ENCODE data around the gene HACD4.
"Not testable (repeated sequence)": the region's sequence is repeated elsewhere in the genome, so short reads cannot be mapped to it uniquely, and the experiment has no call there.

HACD4 gene

DNA sequence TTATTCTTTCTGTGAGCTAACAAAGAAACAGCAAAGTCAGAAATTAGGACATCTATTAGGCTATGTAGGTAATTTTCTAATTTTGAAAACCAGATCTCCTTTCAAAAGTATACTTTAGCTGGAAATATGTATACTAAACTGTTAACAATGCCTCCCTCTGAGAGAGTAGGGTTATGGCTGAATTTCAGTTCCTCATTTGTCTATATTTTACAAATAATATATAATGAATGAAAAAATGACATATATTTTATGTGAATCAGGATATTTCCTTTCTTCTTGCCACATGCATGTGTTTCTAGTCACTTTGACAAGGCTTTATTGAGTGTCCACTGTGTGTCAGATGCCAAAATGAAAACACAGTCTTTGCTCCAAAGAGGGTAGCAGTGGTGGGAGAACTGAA lies 15.4 kb downstream of the HACD4 start:
- no peak for DNase-seq

- DNase-seq = no peak
These were observed 16.2 kb downstream of the HACD4 start for GRCh38 chr9:21015129-21015815.

GRCh38 chr9:21002040-21002439 lies 29.4 kb downstream of the HACD4 start:
- no peak for DNase-seq

DNA sequence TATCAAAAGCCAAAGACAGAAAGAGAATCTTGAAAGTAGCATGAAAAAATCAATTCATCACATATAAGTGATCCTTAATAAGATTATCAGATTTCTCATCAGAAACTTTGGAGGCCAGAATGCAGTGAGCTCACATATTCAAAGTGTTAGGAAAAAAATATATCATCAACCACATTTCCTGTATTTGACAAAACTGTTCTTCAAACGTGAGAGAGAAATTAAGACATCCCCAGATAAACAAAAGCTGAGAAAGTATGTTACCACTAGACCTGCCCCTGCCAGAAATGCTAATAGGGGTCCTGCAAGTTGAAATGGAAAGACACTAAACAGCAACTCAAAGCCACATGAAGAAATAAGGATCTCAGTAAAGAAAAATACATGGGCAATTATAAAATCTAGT lies 29.9 kb downstream of the HACD4 start:
- no peak for DNase-seq

- DNase-seq = no peak
These were observed 33.9 kb downstream of the HACD4 start for GRCh38 chr9:20997503-20998076.

DNA sequence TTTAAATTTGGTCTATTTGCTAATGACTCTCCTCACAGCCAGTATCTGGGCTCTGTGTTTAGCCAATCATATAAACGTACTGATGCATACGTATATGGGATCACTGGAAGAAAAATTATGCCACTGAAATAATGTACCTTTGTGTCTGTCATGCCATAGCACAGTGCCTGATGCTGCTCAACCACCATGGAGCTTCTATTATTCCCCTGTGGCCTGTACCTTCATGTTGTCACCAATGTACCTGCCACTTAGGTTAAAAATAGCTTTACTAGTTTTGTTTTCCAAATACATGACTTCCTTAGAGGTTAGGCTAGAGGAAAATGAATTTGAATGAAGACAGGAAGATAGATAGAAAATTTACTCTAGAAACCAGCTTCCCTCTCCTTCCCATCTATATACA lies 34.6 kb downstream of the HACD4 start:
- no peak for DNase-seq

- DNase-seq = no peak
These were observed 35.8 kb downstream of the HACD4 start for GRCh38 chr9:20995616-20996015.

DNA sequence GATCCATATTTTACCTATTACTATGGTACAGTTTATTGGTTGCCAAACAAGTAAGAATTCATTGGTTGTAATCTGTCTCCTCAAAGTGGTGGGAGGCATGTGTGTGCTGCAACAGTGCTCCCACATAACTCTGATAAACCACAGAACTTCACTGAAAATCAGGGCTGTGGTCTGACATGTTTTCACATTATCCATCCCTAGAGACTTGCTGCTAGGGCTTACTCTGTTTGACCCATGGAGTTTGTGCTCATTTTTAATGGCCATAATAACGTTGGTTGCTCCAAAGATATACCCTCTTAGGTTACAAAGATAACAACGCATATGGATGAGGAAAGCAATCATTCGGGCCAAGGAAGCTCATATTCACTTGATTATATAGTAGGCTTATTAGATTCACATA lies 37.0 kb downstream of the HACD4 start:
- DNase-seq = no peak

DNA sequence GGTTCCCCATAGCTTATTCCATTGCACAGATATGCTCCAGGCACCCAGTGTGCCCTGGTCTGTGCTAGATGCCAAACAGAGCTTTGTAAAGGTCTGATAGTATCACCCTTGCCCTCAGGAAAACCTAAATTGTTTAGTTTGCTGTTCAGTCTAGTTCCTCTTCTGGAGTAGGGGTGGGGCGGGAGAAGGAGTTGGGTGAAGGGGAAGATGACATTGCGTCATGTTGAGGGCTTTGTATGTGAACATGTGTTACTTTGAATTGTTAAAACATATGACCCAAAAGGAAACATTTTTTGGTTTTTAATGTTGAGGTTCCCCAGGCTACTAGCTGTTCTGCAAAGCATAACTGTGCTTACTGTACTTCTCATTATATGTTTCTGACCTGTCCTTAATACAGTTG lies 40.6 kb downstream of the HACD4 start:
- no peak for DNase-seq

- no peak for DNase-seq
These were observed 41.5 kb downstream of the HACD4 start for GRCh38 chr9:20989923-20990341.

DNA sequence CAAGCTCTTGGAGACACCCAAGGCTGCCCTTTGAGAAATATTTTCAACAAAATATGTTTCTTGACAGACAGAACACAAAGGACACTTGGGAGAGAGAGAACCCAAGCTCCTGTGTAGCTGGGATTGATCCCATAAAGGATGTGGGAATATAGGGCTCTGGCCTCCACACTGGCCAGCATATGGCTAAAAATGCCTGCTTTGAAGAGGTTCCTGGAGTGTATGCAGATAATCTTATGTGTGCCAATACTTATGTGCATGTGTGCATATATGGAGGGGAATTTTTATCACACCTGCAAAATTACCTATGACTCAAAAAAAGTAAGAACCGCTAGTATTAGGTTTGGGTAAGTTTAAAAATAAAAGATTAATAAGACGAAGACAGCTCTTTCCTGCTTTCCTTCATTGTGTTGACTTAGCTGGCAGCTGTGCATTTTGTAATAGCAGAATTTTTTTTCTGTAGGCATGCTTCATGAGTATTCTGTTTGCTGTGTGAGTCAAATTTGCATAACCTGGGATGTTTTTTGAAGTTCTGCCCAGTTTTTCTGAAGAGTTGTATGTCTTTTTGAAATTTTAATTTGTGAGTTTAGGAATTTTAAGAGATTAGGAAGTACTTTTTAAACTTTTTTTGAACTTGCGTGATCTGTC lies 42.6 kb downstream of the HACD4 start:
- no peak for DNase-seq

- no peak for DNase-seq
These were observed 43.4 kb downstream of the HACD4 start for GRCh38 chr9:20988061-20988460.

- DNase-seq = no peak
These were observed 43.9 kb downstream of the HACD4 start for GRCh38 chr9:20987521-20987920.

GRCh38 chr9:20985851-20986600 lies 45.4 kb downstream of the HACD4 start:
- DNase-seq = no peak

- no peak for DNase-seq
These were observed 46.9 kb downstream of the HACD4 start for GRCh38 chr9:20984506-20984905.

- DNase-seq = no peak
These were observed 50.0 kb downstream of the HACD4 start for GRCh38 chr9:20981486-20981885.

GRCh38 chr9:20980832-20981455 lies 50.5 kb downstream of the HACD4 start:
- DNase-seq = no peak

- DNase-seq = no peak
These were observed 53.2 kb downstream of the HACD4 start for GRCh38 chr9:20978249-20978648.

DNA sequence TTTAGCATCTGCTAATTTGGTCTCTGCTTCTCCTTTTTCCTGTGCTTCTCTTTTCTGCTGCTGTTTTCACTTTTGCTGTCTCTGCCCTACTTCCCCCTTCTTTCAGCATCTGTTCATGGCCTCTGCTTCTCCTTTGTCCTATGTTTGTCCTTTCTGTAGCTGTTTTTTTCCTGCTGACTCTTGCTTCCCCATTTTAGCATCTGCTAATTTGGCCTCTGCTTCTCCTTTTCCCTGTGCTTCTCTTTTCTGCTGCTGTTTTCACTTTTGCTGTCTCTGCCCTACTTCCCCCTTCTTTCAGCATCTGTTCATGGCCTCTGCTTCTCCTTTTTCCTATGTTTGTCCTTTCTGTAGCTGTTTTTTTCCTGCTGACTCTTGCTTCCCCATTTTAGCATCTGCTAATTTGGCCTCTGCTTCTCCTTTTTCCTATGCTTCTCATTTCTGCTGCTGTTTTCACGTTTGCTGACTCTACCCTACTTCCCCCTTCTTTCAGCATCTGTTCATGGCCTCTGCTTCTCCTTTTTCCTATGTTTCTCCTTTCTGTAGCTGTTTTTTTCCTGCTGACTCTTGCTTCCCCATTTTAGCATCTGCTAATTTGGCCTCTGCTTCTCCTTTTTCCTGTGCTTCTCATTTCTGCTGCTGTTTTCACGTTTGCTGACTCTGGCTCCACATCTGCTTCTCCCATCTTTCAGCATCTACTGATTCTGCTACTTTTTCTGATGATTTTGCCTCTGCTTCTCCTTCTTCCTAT lies 57.1 kb downstream of the HACD4 start:
- DNase-seq = not testable (repeated sequence)

DNA sequence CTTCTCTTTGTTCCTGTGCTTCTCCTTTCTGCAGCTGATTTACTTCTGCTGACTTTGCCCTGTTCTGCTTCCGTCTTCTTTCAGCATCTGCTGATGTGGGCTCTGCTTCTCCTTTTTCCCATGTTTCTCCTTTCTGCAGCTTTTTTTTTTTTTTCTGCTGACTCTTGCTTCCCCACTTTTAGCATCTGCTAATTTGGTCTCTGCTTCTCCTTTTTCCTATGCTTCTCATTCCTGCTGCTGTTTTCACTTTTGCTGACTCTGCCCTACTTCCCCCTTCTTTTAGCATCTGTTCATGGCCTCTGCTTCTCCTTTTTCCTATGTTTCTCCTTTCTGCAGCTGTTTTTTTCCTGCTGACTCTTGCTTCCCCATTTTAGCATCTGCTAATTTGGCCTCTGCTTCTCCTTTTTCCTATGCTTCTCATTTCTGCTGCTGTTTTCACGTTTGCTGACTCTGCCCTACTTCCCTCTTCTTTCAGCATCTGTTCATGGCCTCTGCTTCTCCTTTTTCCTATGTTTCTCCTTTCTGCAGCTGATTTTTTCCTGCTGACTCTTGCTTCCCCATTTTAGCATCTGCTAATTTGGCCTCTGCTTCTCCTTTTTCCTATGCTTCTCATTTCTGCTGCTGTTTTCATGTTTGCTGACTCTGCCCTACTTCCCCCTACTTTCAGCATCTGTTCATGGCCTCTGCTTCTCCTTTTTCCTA lies 58.0 kb downstream of the HACD4 start:
- DNase-seq = not testable (repeated sequence)

DNA sequence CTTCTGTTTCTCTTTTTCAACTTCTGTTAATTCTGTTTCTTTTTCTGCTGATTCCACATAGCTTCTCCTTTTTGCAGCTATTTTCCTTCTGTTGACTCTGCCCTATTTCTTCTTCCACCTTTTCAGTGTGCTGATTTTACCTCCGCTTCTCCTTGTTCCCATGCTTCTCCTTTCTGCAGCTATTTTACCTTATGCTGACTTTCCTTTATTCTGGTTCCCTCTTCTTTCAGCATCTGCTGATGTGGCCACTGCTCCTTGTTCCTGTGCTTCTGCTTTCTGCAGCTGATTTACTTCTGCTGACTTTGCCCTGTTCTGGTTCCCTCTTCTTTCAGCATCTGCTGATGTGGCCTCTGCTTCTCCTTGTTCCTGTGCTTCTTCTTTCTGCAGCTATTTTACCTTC lies 58.8 kb downstream of the HACD4 start:
- DNase-seq = no peak

All from NCI-H2029 treated with DMSO at 0.1 percent for 48 hours (cell line).